ENCODE results near the gene TINAG.

The TINAG gene

DNA sequence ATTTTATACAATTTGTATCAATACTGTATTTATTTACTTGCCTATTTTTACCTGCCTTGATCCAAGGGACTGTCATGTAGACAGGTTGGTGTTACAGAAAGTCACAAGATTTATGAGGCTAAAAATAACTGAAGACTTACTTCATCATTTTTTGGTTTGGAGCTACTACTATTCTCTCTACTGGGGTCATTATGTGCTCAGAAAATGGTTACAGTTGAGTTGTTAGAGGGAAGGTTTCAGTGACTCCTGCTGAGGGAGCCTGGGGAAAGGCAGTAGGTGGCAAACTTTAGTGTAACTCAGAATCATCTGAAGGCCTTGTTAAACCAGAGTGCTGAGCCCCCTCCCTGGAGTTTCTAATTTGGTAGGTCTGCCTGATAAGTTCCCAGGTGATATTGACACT lies 118.8 kb downstream of the TINAG start:
- no peak for DNase-seq (ENCODE audit: low read depth, low spot score)

DNA sequence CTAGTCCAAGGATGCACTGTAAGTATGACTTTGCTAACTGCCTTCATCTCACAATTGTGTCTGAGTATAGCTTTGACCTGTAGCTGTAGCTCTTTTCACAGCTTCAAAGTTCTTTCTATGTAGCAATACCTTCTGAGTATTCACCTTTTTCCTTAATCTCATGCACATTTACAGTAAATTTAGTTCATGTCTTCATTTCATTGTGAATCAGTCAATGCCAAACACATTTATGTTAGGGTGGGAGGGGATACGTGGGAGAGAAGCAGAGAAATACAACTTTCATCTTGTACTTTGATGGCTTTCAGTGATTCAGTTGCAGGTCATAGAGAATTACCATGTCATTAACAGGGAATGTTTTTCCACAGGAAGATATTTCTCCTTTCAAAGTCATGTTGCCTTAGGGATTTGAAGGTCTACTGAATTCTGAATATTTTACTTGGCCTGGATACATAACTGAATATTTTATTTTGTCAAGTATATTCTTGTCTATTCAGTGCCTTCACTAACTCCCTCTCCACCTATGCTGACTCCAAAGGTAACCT lies 119.2 kb downstream of the TINAG start:
- no peak for DNase-seq (ENCODE audit: low read depth, low spot score)

DNA sequence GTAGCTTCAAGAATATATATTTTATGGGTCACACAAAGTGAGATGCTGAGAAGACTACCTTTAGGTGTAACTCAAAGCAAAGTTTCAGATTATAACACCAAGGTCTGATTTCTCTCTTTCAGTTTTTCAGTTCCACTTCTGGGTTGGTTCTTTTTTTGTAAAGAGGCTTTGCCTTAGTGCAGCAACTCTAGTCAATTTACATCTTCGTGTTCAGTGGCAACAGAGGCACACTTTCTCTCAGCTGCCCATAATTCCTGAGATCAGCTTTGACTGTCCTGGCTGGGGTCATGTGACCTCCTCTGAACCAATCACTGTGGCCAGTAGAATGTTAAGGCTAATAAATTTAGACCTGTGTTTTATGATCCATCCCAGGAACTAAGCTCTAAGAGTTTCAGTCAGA lies 120.2 kb downstream of the TINAG start:
- DNase-seq (ENCODE audit: low read depth, low spot score): no peak

DNA sequence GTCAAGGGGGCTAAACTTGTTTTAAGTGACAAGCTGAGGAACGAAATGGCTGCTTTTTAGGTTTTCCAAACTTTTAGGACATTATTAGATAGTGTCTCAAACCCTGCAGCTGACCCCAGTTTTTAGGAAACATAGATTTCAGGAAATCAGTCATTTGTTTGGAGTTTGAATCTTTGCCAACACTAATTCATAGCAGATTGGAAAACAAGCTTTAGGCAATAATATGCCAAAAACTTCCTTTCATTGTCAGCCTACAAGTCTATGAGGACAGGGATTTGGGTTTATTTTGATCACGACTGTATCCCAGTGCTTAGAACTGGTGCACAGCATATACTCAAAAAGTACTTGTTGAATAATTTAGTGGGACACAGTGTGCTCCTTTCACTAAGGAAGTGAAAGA lies 123.2 kb downstream of the TINAG start:
- no peak for DNase-seq (ENCODE audit: low read depth, low spot score)

Measured in activated naive CD8-positive, alpha-beta T cell treated with anti-CD3 and anti-CD28 coated beads, Interleukin-2, amount 50 U/mL, for 16 hours (primary cell).